H9 (cell line): Measurements from ENCODE around the gene R3HDML. TPM values are rescaled to one million over a fixed set of nuclear protein-coding genes. Genes with fewer than 3 reads are reported as not detected.

ENCODE experiments used
- DNase-seq: peaks from one replicate; pipeline ENCODE4 v3.0.0-alpha.2; 2017
- H2AFZ ChIP-seq: one replicate; pipeline ENCODE4 v1.6.1; 2013; ENCODE audit warnings: mild to moderate bottlenecking, low read length, control low read depth, moderate library complexity
- H2AK5ac ChIP-seq: 2 replicates; pipeline ENCODE4 v1.6.1; 2013; ENCODE audit warnings: low read length, control low read depth, mixed read lengths; ENCODE audit not compliant: insufficient read length
- H2BK120ac ChIP-seq: one replicate; pipeline ENCODE4 v1.6.1; 2013; ENCODE audit warnings: low read depth, mild to moderate bottlenecking, low read length, control low read depth, inconsistent platforms; ENCODE audit not compliant: poor library complexity, severe bottlenecking
- H2BK12ac ChIP-seq: 2 replicates; pipeline ENCODE4 v1.6.1; 2013; ENCODE audit warnings: low read length, control low read depth, mixed read lengths, low read depth; ENCODE audit not compliant: insufficient read length
- H2BK15ac ChIP-seq: 2 replicates; pipeline ENCODE4 v1.6.1; 2013; ENCODE audit warnings: low read depth, low read length, control low read depth
- H2BK20ac ChIP-seq: one replicate; pipeline ENCODE4 v1.6.1; 2013; ENCODE audit warnings: low read depth, mild to moderate bottlenecking, low read length, control low read depth, inconsistent platforms; ENCODE audit not compliant: poor library complexity, severe bottlenecking
- H2BK5ac ChIP-seq: 2 replicates; pipeline ENCODE4 v1.6.1; 2013; ENCODE audit warnings: low read length, control low read depth, mixed read lengths; ENCODE audit not compliant: insufficient read length
- H3K14ac ChIP-seq: 2 replicates; pipeline ENCODE4 v1.6.1; 2013; ENCODE audit warnings: low read length, control low read depth; ENCODE audit not compliant: insufficient read depth
- H3K18ac ChIP-seq: 2 replicates; pipeline ENCODE4 v1.6.1; 2013; ENCODE audit warnings: low read depth, mild to moderate bottlenecking, mixed read lengths, low read length, control low read depth; ENCODE audit not compliant: insufficient read length
- H3K23ac ChIP-seq: 2 replicates; pipeline ENCODE4 v1.6.1; 2013; ENCODE audit warnings: low read length, control low read depth, mixed read lengths, low read depth; ENCODE audit not compliant: insufficient read length
- H3K23me2 ChIP-seq: 2 replicates; pipeline ENCODE4 v1.6.1; 2013; ENCODE audit warnings: low read depth, mild to moderate bottlenecking, mixed read lengths, low read length, control low read depth; ENCODE audit not compliant: insufficient read length, poor library complexity, severe bottlenecking
- H3K27ac ChIP-seq: 2 replicates; pipeline ENCODE4 v1.5.1; 2013; ENCODE audit warnings: low read length, control low read depth, mixed read lengths, low read depth; ENCODE audit not compliant: insufficient read length
- H3K27me3 ChIP-seq: 2 replicates; pipeline ENCODE4 v1.6.1; 2013; ENCODE audit warnings: low read length, control low read depth, inconsistent platforms; ENCODE audit not compliant: insufficient read depth
- H3K4ac ChIP-seq: 2 replicates; pipeline ENCODE4 v1.6.1; 2013; ENCODE audit warnings: low read depth, mild to moderate bottlenecking, control low read depth, inconsistent platforms, low read length, moderate library complexity
- H3K4me1 ChIP-seq: 2 replicates; pipeline ENCODE4 v1.6.1; 2013; ENCODE audit warnings: low read length, control low read depth, inconsistent platforms; ENCODE audit not compliant: insufficient read depth
- H3K4me2 ChIP-seq: 2 replicates; pipeline ENCODE4 v1.6.1; 2013; ENCODE audit warnings: low read length, control low read depth, mixed read lengths; ENCODE audit not compliant: insufficient read length, insufficient read depth
- H3K56ac ChIP-seq: 2 replicates; pipeline ENCODE4 v1.6.1; 2013; ENCODE audit warnings: low read depth, mild to moderate bottlenecking, mixed read lengths, low read length, control low read depth; ENCODE audit not compliant: insufficient read length
- H3K79me1 ChIP-seq: 2 replicates; pipeline ENCODE4 v1.6.1; 2013; ENCODE audit warnings: low read depth, mild to moderate bottlenecking, moderate library complexity, low read length, control low read depth, inconsistent platforms; ENCODE audit not compliant: insufficient read depth, poor library complexity, severe bottlenecking
- H3K79me2 ChIP-seq: 2 replicates; pipeline ENCODE4 v1.6.1; 2013; ENCODE audit warnings: low read length, control low read depth, inconsistent platforms; ENCODE audit not compliant: insufficient read depth
- H3K9ac ChIP-seq: 2 replicates; pipeline ENCODE4 v1.6.1; 2013; ENCODE audit warnings: low read length, control low read depth, mixed read lengths; ENCODE audit not compliant: insufficient read length; ENCODE audit errors: extremely low read depth
- H3K9me3 ChIP-seq: one replicate; pipeline ENCODE4 v1.6.1; 2013; ENCODE audit warnings: low read depth, low read length, inconsistent platforms; ENCODE audit not compliant: control insufficient read depth
- H3T11ph ChIP-seq: one replicate; pipeline ENCODE4 v1.6.1; 2013; ENCODE audit warnings: mild to moderate bottlenecking, low read length, control low read depth, inconsistent platforms
- H4K20me1 ChIP-seq: one replicate; pipeline ENCODE4 v1.6.1; 2013; ENCODE audit not compliant: control insufficient read depth, insufficient read length, insufficient read depth
- H4K5ac ChIP-seq: 2 replicates; pipeline ENCODE4 v1.6.1; 2013; ENCODE audit warnings: low read depth, mild to moderate bottlenecking, mixed read lengths, low read length, control low read depth; ENCODE audit not compliant: insufficient read length
- H4K8ac ChIP-seq: replicated peaks from 2 replicates; pipeline ENCODE4 v1.6.1; 2013; ENCODE audit warnings: low read length, control low read depth, mixed read lengths, low read depth; ENCODE audit not compliant: insufficient read length
- H4K91ac ChIP-seq: 2 replicates; pipeline ENCODE4 v1.6.1; 2013; ENCODE audit warnings: low read depth, mild to moderate bottlenecking, moderate library complexity, mixed read lengths, low read length, control low read depth; ENCODE audit not compliant: insufficient read length
- H3K27ac Mint-ChIP-seq, 3 experiments: 2 replicates in 2 of 3; 3 replicates in 1 of 3; pipeline ENCODE4 v1.8.0; 2020 to 2021; ENCODE audit warnings: mixed read lengths in 3 of 3, mild to moderate bottlenecking in 1 of 3, moderate library complexity in 1 of 3
- H3K27me3 Mint-ChIP-seq: 2 replicates; pipeline ENCODE4 v1.8.0; 2021; ENCODE audit warnings: low read depth, mild to moderate bottlenecking, moderate library complexity, mixed read lengths
- H3K36me3 Mint-ChIP-seq, 3 experiments: 2 replicates in 2 of 3; 3 replicates in 1 of 3; pipeline ENCODE4 v1.8.0; 2020 to 2021; ENCODE audit warnings: low read depth in 3 of 3, mixed read lengths in 3 of 3; ENCODE audit not compliant: insufficient read depth in 1 of 3
- H3K4me1 Mint-ChIP-seq, 2 experiments: 2 replicates each; pipeline ENCODE4 v1.8.0; 2020; ENCODE audit warnings: mixed read lengths in 2 of 2
- H3K4me3 Mint-ChIP-seq, 2 experiments: 2 replicates in 1 of 2; 3 replicates in 1 of 2; pipeline ENCODE4 v1.8.0; 2020 to 2021; ENCODE audit warnings: mild to moderate bottlenecking in 2 of 2, mixed read lengths in 2 of 2, moderate library complexity in 1 of 2
- H3K9me3 Mint-ChIP-seq, 2 experiments: 2 replicates in 1 of 2; 3 replicates in 1 of 2; pipeline ENCODE4 v1.8.0; 2020; ENCODE audit warnings: mild to moderate bottlenecking in 2 of 2, mixed read lengths in 2 of 2, moderate library complexity in 1 of 2
- WGBS: extraction: QIAGEN DNeasy Blood & Tissue Kit; methylation state at CpG from one replicate; pipeline ENCODE4 v1.1.7; 2013; ENCODE audit warnings: missing lambda C conversion rate, low lambda C conversion rate, mixed read lengths; ENCODE audit not compliant: insufficient read length; ENCODE audit errors: extremely low coverage; 5-methylcytosine and 5-hydroxymethylcytosine counted together
- total RNA-seq: library from RNA; stranded (reverse); gene quantifications from 2 replicates; pipeline ENCODE4 v1.2.1, GENCODE V29; 2021
- TF ChIP-seq, protein P1 (sequence below): fragments of 200-600 bp; sonication (generic); conservative IDR thresholded peaks from 3 replicates; pipeline ENCODE4 v1.8.0; 2021; ENCODE audit warnings: antibody characterized with exemption, mild to moderate bottlenecking

Gene R3HDML
- total RNA-seq, 1 experiment from 2014 or later = not detected

- Histone ChIP-seq H3T11ph (no peak overlapping the region), H2AK5ac (no peak overlapping the region), H2BK15ac (no peak overlapping the region), H3K14ac (no peak overlapping the region; the same call in 1 of the 2 replicates), H2BK12ac (no peak overlapping the region), H3K23me2 (no peaks in the 10 kb centered on the region), H4K8ac (no peak overlapping the region), H2AFZ (no peak overlapping the region), H3K56ac (no peak overlapping the region), H3K79me1 (no peaks in the 10 kb centered on the region), H3K23ac (no peak overlapping the region), H4K5ac (no peak overlapping the region), H4K91ac (no peak overlapping the region), H3K9ac (no peak overlapping the region), H3K18ac (no peak overlapping the region), H2BK20ac (no peak overlapping the region), H3K4me1 (no peaks in the 10 kb centered on the region), H3K9me3 (no peaks in the 10 kb centered on the region), H2BK5ac (no peak overlapping the region), H3K4ac (no peak overlapping the region), H3K27me3 (no peaks in the 10 kb centered on the region), H3K4me2 (no peak overlapping the region), H3K27ac (no peak overlapping the region), H3K79me2 (no peaks in the 10 kb centered on the region), H4K20me1 (no peaks in the 10 kb centered on the region), H2BK120ac (no peak overlapping the region)
- Mint-ChIP-seq H3K4me1 (peaks cover 6 to 10% of the 10 kb centered on the region in 2 experiments; a peak in 3 of 4 replicates), H3K4me3 (no peak overlapping the region), H3K27ac (peak overlapping the region in 1 of 3 experiments; percentile 9; a peak in 1 of 7 replicates), H3K9me3 (no peaks in the 10 kb centered on the region; a peak in 1 of 5 replicates), H3K27me3 (peaks cover 4% of the 10 kb centered on the region; the same call in 1 of the 2 replicates), H3K36me3 (no peaks in the 10 kb centered on the region)
- no CpG with 5 or more reads among the region's 6 CpGs for WGBS
- TF ChIP-seq, protein P1, sequence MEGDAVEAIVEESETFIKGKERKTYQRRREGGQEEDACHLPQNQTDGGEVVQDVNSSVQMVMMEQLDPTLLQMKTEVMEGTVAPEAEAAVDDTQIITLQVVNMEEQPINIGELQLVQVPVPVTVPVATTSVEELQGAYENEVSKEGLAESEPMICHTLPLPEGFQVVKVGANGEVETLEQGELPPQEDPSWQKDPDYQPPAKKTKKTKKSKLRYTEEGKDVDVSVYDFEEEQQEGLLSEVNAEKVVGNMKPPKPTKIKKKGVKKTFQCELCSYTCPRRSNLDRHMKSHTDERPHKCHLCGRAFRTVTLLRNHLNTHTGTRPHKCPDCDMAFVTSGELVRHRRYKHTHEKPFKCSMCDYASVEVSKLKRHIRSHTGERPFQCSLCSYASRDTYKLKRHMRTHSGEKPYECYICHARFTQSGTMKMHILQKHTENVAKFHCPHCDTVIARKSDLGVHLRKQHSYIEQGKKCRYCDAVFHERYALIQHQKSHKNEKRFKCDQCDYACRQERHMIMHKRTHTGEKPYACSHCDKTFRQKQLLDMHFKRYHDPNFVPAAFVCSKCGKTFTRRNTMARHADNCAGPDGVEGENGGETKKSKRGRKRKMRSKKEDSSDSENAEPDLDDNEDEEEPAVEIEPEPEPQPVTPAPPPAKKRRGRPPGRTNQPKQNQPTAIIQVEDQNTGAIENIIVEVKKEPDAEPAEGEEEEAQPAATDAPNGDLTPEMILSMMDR = no peak
- no peak for DNase-seq
Measured at GRCh38 chr20:44350567-44350966, 13.7 kb downstream of the R3HDML start.
